LNCaP clone FGC (cell line): ENCODE measurements around the gene FAM221A.

ENCODE experiments used
- DNase-seq: peaks from one replicate; pipeline ENCODE4 v3.0.0-alpha.2; 2011; ENCODE audit warnings: low read depth
- H3K4me3 ChIP-seq: 2 replicates; pipeline ENCODE4 v1.5.1; 2011; ENCODE audit warnings: mild to moderate bottlenecking, low read depth, low read length, control low read depth
- CTCF ChIP-seq: IDR thresholded peaks from 2 replicates; pipeline ENCODE4 v1.5.1; 2012; ENCODE audit warnings: mild to moderate bottlenecking; ENCODE audit not compliant: control insufficient read depth, insufficient read depth; ENCODE audit errors: extremely low read depth

FAM221A gene

GRCh38 chr7:23742051-23742450 is 62.1 kb downstream of the FAM221A start:
- no peak overlapping the region for H3K4me3 ChIP-seq
- no peak for DNase-seq
- no peak for TF ChIP-seq CTCF

- no peak for DNase-seq
- no peak for TF ChIP-seq CTCF
- H3K4me3 ChIP-seq: no peak overlapping the region
These were observed 63.2 kb downstream of the FAM221A start for GRCh38 chr7:23743226-23743625.

GRCh38 chr7:23746629-23747028 is 66.6 kb downstream of the FAM221A start:
- DNase-seq: no peak
- TF ChIP-seq CTCF: no peak
- H3K4me3 ChIP-seq: no peak overlapping the region

- DNase-seq: no peak
- no peak overlapping the region for H3K4me3 ChIP-seq
These were observed 71.9 kb downstream of the FAM221A start for GRCh38 chr7:23751852-23752251.

More at GRCh38 chr7:23751852-23752251, 71.9 kb downstream of the FAM221A start:
- no peak for TF ChIP-seq CTCF
